GM18505 (cell line): ENCODE results near the gene NCAPH2.

Experiments
- ATAC-seq: cut with Tn5 transposase; IDR thresholded peaks from one replicate; pipeline ENCODE4 v1.9.1; 2021; ENCODE audit not compliant: unreplicated experiment
- POLR2A ChIP-seq: IDR thresholded peaks from 4 replicates; pipeline ENCODE4 v1.6.1; 2011; ENCODE audit warnings: borderline replicate concordance; ENCODE audit not compliant: insufficient read depth, insufficient read length; ENCODE audit errors: extremely low read depth

The NCAPH2 gene

DNA sequence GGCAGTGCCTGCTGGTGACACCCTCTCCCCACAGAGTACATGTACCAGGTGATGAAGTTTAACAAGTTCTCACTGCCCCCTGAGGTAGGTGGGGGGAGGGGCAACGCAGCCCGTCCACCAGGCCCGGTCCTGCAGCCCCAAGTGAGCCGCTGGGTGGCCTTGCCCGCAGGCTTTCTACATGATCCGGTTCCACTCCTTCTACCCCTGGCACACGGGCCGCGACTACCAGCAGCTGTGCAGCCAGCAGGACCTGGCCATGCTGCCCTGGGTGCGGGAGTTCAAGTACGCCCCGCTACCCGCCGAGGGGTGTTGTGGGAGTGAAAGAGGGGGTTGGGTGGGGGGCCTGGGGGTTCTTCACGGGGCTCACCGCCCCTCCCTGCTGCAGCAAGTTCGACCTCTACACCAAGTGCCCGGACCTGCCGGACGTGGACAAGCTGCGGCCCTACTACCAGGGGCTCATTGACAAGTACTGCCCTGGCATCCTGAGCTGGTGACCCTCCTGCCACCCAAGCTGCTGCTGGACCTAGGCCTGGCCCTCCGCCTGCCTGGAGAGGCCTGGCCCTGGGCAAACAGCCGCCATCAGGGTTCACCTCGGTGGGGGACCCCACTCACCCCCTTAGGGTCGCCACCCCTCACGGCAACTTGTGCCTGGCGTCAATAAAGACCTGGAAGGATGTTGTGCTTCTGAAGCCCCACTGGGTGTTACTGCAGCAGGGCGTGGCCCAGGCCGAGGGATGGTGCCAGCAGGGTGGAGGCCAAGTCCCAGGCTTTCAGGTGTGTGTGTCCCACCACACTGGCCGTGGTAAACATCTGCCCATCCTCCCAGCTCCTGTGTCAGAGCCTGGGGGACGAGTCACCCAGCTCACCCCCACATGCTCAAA, 18.4 kb upstream of the NCAPH2 start:
- no peak for TF ChIP-seq POLR2A
- no peak for ATAC-seq

DNA sequence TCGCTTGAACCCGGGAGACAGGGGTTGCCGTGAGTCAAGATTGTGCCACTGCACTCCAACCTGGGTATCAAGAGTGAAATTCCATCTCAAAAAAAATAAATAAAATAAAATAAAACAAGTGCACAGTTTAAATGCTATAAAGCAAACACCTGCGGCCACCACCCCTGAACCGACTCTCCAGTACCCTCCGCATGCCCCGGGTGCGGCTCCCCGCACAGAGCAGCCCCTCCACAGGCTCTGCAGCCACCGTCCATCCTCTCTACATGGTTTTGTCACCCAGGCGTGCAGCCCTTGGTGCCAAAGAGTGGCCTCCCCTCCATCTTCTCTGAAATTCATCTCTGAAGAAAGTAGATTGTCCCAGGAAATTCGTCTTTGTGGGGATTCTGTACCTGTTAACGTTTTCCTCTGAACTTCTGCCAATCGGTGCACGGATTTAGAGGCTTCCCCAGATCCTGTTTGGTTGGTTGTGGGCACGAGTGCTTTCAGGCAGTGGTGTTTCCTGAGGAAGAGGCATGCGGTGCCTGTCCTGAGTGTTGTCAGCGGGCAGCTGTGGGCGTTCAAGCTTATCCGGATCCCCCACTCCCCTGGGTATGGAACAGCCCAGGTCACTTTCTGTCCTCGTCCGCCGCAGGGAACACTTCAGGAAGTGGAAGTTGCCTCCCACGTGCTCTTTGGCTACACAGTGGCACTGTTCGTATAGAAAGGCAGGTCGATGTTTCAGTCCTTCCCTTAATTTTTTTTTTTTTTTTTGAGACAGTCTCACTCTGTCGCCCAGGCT, 17.3 kb upstream of the NCAPH2 start:
- TF ChIP-seq POLR2A: no peak
- ATAC-seq: no peak

DNA sequence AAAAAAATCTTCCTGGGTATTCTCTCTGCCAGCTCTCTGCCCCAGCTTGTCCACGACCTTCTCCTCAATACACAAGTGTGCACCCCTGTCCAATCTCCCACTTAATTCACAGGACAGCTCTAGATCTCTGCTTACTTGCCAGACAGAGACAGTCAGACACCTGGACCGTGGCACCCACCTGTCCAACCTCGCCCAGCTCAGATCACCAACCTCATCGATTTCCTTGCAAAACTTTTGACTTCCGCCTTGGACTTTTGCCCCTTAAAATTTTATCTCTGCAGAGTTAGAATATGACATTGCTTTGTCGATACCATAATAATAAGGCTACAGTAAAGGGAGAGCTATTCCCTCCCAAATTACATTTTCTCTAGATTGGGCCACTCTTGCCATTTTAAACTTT, 10.9 kb upstream of the NCAPH2 start:
- TF ChIP-seq POLR2A: no peak
- ATAC-seq: no peak

DNA sequence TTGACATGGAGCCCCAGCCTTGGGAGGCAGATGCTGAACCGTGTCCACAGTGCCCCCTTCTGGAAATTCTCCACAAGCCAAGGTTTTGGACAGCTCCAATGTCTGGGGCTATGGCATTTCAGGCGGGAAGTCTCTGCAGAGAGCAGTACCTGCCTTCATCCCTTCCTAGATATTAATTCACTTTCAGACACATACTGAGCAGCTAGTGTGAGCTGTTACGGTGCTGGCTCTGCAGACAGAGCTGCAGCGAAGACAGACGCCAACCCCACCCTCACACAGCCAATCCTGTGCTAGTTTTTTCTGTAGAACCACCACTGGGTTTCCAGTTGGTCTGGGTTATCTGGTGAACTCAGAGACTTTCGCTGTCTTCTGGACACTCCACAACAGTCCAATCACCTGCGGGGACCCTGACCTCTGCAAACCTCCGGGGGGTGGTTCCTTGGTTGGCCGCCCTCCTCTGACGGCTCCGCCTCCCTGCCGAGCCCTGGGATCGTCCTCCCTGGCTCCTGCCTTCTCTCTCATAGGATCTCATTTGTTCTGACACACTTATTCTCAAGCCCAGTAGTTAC, 9.6 kb upstream of the NCAPH2 start:
- no peak for TF ChIP-seq POLR2A
- no peak for ATAC-seq

DNA sequence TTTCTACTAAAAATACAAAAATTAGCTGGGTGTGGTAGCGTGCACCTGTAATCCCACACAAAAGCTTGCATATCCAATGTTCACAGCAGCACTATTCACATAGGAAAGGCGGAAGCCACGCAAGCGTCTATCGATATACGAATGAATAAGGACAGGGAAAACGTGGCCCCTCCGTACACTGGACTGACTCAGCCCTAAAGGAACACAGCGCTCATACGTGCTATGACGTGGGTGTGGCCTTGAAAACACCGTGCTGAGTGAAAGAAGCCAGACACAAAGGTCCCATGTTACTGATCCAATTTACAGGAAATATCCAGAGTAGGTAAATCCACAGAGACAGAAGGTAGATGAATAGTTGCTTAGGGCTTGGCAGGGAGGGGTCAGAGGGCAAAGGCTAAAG, 7.6 kb upstream of the NCAPH2 start:
- TF ChIP-seq POLR2A: no peak

DNA sequence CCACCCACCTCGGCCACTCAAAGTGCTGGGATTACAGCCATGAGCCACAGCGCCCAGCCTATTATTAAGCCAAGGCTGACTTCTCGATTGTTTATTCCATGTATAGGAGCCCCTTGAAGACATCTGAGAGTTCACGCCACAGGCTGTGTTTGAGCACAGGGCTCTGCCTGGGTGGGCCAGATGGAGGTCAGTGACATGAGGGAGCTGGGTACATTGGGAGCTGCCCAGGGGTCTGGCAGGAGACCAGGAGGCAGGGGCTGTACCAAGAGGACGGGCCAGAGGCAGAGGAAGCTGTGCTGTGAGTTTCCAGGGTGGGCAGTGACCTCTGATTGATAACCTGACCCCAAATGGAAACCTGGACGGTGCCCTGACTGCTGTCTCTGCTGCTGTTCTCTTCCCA, 5.9 kb upstream of the NCAPH2 start:
- TF ChIP-seq POLR2A: no peak
- ATAC-seq: no peak

More for the DNA sequence above, 7.6 kb upstream of the NCAPH2 start:
- ATAC-seq: no peak

DNA sequence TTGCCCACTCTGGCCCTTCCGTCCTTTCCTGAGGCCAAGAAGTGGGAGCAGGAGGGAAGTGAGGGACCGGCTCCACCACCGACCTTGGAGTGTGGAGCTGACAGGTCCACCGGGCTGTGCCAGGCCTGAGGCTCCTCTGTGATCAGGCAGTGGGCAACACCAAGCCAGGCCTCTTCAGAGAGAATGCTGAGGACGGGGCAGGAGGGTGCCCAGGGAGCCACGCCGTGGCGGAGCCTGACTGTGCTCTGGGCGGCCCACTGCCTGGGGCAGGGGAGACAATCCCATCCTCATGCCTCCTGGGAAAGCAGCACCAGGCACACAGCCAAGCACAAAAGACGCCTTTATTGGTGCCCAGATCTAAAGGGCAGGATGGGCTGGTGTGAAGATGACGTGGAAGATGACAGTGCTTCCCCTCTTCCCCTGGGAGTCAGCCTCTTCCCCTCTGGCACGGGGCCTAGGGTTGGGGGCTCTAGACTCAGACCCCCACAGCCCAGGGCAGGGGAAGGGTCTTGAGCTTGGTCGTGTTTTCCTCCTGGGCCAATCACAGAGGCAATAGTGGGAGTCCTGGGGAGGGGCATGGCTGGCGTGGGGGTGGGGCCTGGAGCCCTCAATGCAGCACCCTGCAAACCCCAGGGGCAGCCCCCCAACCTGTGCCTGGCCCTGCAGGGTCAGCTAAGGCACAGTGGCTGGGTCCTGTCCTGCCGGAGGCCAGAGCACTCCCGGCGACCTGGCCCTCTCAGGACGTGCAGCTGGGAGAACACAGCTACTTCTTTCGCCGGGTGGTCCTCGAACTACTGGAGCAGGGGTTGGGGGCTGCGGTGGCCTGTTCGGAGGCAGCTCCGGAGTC, 5.2 kb upstream of the NCAPH2 start:
- TF ChIP-seq POLR2A: no peak

DNA sequence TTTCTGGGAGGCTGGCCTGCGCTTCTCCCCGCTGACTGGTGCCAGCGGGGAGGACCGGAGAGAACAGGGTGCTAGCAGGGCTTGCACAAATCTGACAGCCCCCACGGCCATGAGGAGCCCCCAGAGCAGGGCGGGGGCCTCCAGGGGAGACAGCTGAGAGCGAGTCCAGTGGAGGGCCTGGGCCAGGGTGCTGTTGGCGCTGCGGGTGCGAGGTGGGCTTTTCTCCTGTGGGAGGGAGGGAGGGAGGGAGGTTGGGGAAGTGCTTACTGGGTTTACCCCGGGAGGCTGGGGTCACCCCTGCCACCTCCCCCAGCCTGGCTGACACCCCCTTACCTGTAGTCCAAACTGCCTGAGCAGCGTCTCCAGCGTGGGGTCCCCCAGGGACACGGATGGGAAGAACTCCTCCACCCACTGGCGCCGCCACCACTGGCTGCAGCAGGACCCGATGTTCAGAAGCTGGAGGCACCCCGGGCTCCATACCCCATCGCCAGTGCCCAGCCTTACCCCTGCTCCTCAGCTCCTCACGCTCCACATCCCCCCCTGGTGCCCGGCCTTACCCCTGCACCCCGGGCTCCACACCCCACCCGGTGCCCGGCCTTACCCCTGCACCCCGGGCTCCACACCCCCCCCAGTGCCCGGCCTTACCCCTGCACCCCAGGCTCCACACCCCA, 4.4 kb upstream of the NCAPH2 start:
- TF ChIP-seq POLR2A: no peak

More for the DNA sequence above, 5.2 kb upstream of the NCAPH2 start:
- no peak for ATAC-seq

DNA sequence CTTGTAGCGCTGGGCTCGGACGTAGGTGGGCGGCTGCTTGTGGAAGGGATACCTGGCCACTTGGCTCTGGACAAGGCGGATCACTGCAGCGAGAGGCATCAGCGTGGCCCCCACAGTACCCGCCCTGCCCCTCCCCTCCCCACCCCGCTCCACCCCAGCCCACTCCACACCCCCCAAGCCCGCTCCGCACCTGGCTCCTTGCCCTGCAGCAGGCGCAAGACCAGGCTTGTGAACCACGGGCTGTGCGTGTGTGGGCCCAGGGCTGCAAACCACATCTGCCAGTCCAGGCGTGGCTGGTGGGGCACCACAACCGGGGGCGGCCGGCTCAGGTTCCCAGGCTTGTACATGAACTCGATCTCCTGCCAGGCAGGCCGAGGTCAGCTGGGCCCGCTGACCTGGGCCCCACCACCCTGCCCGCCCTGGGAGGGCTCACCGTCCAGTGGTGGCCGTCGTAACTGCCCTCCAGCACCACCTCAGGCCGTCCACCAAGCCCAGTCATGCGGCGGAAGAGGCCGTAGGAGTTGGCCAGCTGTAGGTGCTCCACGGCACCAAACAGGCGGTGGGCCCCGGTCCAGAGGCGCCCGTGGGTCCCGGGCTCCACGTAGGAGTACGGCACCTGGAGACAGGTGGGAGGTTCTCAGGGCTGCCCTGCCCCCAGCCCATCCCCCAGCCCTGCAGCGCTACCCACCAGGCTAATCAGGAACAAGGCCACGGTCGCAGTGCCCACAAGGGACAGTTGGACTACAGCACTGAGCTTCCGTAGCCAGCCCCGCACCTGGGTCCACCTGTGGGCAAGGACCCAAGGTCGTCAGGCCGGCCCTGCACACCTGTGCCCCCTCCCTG, 3.4 kb upstream of the NCAPH2 start:
- ATAC-seq: no peak
- TF ChIP-seq POLR2A: no peak

More for the DNA sequence above, 4.4 kb upstream of the NCAPH2 start:
- ATAC-seq: no peak

DNA sequence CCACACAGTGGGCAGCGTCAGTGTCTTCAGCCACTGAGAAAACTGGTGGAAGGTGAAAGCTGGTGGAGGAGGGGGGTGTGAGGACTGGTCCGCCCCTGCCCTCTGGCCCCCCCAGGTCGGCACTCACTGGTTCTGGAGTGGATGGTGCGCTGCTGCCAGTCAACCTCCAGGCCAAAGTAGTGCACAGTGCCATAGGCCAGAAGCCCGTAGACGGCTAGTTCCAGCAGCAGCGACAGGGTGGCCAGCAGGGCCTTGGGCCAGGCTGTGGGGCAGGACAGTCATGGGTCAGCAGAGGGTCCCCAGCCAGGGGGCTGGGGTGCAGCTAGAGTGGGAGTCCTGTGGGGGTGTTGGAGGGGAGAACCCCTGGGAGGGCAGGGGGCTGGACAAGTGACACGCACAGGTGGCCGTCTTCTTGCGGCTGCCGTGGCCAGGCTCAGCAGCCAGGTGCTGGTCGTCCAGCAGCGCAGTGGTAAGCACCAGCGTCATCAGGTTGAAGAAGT, 2.7 kb upstream of the NCAPH2 start:
- TF ChIP-seq POLR2A: no peak
- no peak for ATAC-seq
